ENCODE measurements around the gene A3GALT2.

DNA sequence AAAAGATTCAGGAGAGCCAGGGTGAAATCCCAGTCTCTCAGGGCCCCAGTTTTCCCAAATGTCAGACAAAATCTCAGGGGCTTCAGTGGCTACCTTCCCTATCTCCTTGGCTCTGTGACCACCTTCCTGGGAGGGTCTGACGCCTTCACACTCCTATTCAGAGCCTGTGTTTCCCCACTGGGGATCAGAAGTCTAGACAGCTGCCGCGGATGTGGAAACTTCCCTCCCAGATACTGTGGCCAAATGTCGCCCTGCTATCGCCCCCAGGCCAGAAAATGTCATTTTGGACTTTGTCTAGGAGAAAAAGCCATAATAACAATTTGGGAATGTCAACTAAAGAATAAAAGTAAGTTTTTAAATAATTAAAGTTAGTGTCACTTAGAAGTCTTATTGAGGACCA lies 15.9 kb downstream of the A3GALT2 start:
- no peak for TF ChIP-seq POLR2A (IDR thresholded peaks at IDR 0.05)
- TF ChIP-seq, protein P1, sequence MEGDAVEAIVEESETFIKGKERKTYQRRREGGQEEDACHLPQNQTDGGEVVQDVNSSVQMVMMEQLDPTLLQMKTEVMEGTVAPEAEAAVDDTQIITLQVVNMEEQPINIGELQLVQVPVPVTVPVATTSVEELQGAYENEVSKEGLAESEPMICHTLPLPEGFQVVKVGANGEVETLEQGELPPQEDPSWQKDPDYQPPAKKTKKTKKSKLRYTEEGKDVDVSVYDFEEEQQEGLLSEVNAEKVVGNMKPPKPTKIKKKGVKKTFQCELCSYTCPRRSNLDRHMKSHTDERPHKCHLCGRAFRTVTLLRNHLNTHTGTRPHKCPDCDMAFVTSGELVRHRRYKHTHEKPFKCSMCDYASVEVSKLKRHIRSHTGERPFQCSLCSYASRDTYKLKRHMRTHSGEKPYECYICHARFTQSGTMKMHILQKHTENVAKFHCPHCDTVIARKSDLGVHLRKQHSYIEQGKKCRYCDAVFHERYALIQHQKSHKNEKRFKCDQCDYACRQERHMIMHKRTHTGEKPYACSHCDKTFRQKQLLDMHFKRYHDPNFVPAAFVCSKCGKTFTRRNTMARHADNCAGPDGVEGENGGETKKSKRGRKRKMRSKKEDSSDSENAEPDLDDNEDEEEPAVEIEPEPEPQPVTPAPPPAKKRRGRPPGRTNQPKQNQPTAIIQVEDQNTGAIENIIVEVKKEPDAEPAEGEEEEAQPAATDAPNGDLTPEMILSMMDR (IDR thresholded peaks at IDR 0.05): no peak

All from ovary (tissue), 3 donors.